Putamen (tissue), 1 donor: ENCODE results near the gene CLCN3.
A peak's percentile ranks its signal among the peaks of the same experiment; 100 is the strongest.
"Not testable (repeated sequence)": the region's sequence is repeated elsewhere in the genome, so short reads cannot be mapped to it uniquely, and the experiment has no call there.

Experiments
- DNase-seq: peaks from one replicate; pipeline ENCODE4 v3.0.0-alpha.2; 2016; ENCODE audit warnings: low spot score

The CLCN3 gene

GRCh38 chr4:169657470-169658107 lies 37.2 kb downstream of the CLCN3 start:
- DNase-seq = no peak

- DNase-seq = no peak
These were observed 37.8 kb downstream of the CLCN3 start for GRCh38 chr4:169658196-169658595.

DNA sequence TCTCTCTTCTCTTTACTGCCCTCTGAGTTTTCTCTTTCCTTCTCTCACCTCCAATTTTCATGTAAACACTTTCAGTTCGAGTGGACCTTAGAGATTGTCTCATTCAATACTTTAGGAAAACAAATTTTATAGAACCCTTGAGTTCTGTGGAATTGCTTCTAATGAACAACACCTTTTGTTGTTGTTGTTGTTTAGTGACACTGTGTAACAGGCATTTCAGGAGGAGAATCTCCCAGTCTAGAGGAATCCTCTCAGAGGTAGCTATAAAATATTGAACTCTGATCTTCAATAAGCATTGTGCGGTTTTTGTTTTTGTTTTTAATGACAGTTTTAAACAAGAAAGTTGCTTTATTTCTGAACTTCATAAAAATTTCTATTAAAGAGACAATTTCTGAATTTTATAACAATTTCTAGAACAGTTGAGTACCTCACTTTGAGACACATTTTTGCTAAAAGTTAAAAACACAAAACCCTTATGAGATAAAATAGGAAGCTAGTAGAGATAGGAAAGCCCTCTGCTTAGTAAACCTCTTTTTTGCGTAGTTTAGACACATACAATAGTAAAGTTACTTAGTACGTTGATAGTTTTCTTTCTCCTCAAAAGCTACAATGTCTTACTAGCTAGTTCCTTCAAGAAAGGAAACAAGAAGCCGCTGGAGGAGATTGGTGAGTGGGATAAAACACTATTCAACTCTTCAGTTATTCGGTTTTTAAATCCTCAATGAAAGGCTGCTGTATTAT lies 38.8 kb downstream of the CLCN3 start:
- peak; percentile 14 for DNase-seq

DNA sequence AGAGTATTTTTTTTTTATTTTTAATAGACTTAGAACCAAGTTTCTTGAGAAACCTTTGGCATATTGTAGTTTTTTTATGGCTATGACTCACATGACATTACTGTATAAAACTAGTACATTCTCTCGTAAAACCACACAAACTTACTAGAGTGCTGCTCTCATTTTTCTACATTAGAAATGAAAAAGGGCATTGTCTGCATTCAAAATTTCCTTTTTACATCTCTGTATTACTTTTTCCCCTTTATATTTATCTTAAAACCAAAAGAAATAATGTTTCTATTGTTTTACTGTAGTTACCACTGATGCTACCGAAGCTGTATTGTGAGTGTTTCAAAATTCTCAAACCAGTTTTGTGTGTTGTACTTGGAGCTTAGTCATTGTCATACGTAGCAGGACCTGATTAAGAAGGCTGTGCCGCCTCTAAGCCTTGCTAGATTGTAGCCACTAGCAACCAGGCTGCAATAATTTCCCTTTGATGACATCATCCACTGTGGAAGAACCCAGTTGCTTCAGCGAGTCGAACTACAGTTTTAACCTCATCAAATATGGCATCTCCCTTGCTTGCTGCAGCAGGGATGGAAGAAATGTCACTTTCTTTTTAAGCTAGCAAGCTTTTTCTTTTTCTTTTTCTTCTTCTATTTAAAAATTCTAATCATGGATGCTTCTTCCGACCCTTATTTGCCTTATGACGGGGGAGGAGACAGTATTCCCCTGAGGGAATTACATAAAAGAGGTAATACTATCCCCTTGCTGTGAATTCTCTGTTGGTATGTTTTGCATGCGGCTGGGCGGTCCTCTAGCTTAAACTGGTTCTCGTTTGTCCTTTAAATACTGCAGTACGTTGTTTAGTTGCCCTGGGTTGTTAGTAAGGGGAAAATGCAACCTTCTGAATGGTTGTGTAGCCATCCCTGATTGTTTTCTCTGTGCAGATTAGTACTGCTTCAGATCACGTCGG lies 39.6 kb downstream of the CLCN3 start:
- peak; percentile 88 for DNase-seq

GRCh38 chr4:169660929-169661328 lies 40.6 kb downstream of the CLCN3 start:
- DNase-seq = no peak

DNA sequence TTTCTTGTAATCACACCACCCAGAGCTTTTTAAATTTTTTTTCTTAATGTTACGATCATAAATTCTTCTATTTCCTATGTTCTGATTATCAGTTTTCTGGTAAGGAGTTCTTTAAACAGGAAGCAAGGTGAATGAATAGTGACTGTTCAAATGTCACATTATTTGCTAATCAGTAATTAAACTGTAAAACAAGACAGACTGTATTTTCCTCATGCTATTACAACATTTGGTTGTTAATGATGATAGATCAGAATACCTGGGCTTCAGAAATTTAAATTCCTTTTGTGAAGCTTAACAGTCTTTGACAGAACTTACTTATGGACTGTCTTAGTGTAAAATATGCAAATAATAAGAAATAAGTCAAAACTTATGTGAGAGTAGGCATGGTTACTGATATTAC lies 41.4 kb downstream of the CLCN3 start:
- DNase-seq = no peak

DNA sequence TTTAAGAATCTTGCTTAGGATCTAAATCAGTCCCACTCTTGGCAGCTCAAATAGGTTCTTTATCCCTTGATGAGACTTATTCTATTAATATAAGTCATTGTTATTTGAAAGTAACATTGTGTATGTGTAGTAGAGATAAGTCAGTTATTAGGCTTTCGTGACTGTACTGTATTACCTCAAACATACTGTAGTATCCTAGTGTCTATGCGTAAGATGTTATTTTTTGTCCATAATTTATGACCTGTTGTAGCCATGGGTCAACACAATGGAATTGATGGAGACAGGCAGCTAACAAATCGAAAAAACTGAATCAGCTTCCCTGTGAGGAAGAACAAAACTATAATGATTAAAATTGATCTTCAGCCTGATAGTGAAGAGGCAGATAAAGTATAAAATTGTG lies 41.8 kb downstream of the CLCN3 start:
- DNase-seq = no peak

GRCh38 chr4:169663402-169663801 lies 43.0 kb downstream of the CLCN3 start:
- DNase-seq = no peak

DNA sequence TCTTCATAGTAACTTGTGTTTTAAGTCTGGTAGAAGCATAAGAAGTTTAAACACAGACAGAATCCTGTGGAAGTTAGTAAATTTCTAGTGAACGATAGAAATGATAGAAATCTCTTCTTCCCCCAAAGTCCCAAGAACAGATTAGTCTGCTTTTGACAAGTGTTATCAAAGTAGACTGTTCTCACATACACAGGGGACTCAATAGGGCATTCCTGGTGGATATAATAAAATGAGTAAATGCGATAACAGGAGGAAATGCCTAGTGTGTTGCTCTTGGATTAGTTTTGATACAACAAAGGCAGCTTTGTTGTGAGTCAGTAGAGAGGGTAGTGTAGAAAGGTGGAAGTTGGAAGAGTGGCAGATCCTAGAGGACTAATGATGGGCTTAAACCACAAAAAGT lies 43.5 kb downstream of the CLCN3 start:
- DNase-seq = no peak

DNA sequence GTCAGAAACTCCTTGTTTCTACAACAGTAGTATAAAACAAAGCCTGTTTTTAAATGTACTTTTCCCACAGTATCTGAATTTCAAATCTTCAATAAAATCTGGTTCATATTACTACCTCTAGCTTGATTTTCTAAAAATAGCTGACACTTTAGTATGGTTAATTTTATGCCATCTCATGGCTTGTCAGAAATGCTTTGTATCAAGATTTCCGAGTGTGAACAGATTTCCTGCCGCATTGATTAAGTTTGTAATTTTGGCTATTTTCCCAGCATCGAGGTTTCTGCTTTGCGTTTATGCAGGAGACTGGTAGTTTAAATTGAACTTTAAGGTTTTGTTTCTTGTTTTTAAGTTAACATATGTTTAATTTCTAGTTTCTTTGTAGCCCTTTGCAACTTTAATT lies 44.2 kb downstream of the CLCN3 start:
- DNase-seq = peak; percentile 31

GRCh38 chr4:169665046-169665737 lies 44.8 kb downstream of the CLCN3 start:
- no peak for DNase-seq

GRCh38 chr4:169668069-169668721 lies 47.8 kb downstream of the CLCN3 start:
- no peak for DNase-seq

GRCh38 chr4:169675825-169676224 lies 55.4 kb downstream of the CLCN3 start:
- no peak for DNase-seq

DNA sequence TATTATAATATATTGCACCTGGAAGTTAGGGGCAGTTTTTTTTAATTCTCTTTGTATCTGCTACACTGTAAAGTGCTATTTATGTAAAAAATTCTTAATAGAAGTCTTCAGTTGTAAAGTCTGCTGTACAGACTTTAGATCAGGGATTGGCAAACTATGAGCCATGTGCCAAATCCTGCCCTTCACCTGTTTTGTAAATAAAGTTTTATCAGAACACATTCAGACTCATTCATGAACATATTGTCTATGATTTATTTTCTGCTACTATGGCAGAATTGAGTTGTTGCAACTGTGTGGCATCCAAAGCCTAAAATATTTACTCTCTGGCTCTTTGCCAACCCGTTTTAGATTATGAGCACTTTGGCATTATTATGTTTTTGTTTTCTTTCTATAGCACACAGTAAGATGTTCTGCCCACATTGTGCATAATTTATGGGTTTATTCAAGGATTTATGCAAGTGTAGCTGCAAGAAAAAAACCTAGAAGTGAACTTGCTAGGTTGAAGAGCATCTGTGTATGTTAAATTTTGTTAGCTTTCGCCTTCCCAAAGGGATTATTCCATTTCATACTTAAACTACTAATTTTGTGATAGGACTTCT lies 56.9 kb downstream of the CLCN3 start:
- DNase-seq = no peak

- DNase-seq = not testable (repeated sequence)
These were observed 58.1 kb downstream of the CLCN3 start for GRCh38 chr4:169678486-169678885.

- DNase-seq = not testable (repeated sequence)
These were observed 58.7 kb downstream of the CLCN3 start for GRCh38 chr4:169678951-169679591.

GRCh38 chr4:169682372-169683047 lies 62.1 kb downstream of the CLCN3 start:
- DNase-seq = no peak

DNA sequence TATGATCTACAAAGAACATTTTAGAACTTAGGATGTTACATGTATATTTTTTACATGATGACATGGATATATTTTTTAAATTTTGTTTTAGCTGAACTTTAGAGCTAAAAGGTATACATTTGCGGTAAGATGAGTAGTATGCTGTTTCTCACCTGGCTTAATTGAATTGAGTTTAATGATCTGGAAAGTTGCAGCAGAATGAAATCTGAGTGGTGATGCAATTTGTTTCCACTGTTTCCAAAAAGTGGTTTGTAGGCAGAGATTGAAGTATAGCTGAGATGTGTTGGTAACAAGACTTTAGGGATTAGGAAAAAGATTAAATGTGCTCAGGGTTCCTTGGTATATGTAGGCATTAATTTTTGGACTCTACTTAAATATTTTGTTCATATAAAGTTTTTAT lies 69.3 kb downstream of the CLCN3 start:
- no peak for DNase-seq

DNA sequence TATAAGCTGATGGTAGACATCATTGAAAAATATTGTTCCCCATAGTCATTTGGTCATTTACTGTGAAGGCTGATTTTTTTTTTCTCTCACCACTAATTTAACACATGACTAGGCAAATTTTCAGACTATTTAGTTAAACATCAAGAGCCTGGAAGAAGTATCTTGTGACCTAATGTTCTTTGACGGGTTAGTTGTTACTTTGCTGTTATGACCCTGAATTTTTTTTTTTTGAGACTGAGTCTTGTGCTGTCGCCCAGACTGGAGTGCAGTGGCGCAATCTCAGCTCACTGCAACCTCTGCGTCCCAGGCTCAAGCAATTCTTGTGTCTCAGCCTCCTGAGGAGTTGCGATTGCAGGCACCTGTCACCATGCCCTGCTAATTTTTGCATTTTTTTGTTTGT lies 70.4 kb downstream of the CLCN3 start:
- DNase-seq = no peak

DNA sequence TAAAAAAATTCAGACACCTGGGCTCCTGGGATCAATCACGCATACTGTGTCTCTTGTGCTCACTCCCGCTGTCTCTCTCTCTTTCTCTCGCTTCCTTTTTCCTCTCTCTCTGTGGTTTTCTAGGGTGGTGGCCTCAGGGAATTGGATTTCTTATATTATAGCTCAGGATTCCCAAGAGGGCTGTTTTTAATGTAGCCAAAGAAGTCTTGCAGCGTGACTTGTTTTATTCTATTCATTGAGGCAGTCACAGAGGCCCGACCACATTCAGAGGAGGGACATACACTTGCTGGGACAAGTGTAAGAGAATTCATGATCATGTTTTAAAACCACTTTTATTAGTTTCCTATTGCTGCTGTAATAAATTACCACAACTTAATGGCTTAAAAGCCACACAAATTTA lies 78.0 kb downstream of the CLCN3 start:
- DNase-seq = no peak
